ENCODE results near the gene FBXO8. TPM values are rescaled to one million over a fixed set of nuclear protein-coding genes. Genes with fewer than 3 reads are reported as not detected.

Gene FBXO8
- polyA plus RNA-seq, 1 of the 3 experiments (the other 2 are of a cell fraction) = 16.0 TPM

GRCh38 chr4:174324725-174325124, 41.3 kb upstream of the FBXO8 start:
- H3K27me3 ChIP-seq (ENCODE audit: insufficient read depth) = no peaks in the 10 kb centered on the region
- H3K9me3 ChIP-seq = no peaks in the 10 kb centered on the region
- no peak overlapping the region for H3K27ac ChIP-seq (ENCODE audit: low read depth in 2 of 2, low read length in 1 of 2)
- H3K9me2 ChIP-seq = no peaks in the 10 kb centered on the region
- H3K4me1 ChIP-seq (ENCODE audit: control insufficient read depth in 1 of 2, insufficient read depth in 2 of 2, low read depth in 1 of 2, low read length in 1 of 2) = peaks cover 0 to 2% of the 10 kb centered on the region in 2 experiments; a peak in 1 of 4 replicates
- H2AFZ ChIP-seq (ENCODE audit: low read depth) = no peak overlapping the region
- H3K4me2 ChIP-seq = no peak overlapping the region
- H3F3A ChIP-seq (replicated peaks; ENCODE audit: insufficient read depth) = peaks cover 6% of the 10 kb centered on the region
- TF ChIP-seq USF1 (IDR thresholded peaks at IDR 0.05; ENCODE audit: borderline replicate concordance, low read depth) = no peak
- TF ChIP-seq JUND (IDR thresholded peaks at IDR 0.05) = no peak
- no peak for TF ChIP-seq NFIC (IDR thresholded peaks at IDR 0.05; ENCODE audit: borderline replicate concordance)
- TF ChIP-seq GATA2 (CRISPR knock-in tag; IDR thresholded peaks at IDR 0.05) = no peak
- TF ChIP-seq MAX (IDR thresholded peaks at IDR 0.05; ENCODE audit: low read depth) = no peak
- TF ChIP-seq FOXM1 (IDR thresholded peaks at IDR 0.05; ENCODE audit: low read depth) = no peak
- TF ChIP-seq FOXJ3 (CRISPR knock-in tag; IDR thresholded peaks at IDR 0.05) = no peak
- no peak for TF ChIP-seq REST (IDR thresholded peaks at IDR 0.05; ENCODE audit: low read depth, low read length)
- TF ChIP-seq ZBTB33 (IDR thresholded peaks at IDR 0.05; ENCODE audit: borderline replicate concordance, low read depth) = no peak
- no peak for TF ChIP-seq IRF3 (IDR thresholded peaks at IDR 0.05; ENCODE audit: low read depth, low read length)
- TF ChIP-seq PBX3 (IDR thresholded peaks at IDR 0.05) = no peak
- no peak for TF ChIP-seq YY1 (IDR thresholded peaks at IDR 0.05; ENCODE audit: low read depth)
- TF ChIP-seq POLR2AphosphoS5 (IDR thresholded peaks at IDR 0.05; ENCODE audit: low read depth, low read length) = no peak
- peaks cover 0 to 4% of the 10 kb centered on the region in 2 experiments for H3K36me3 ChIP-seq (replicated peaks in 1 of 2; ENCODE audit: control insufficient read depth in 1 of 2, insufficient read depth in 2 of 2, low read length in 1 of 2)
- H3K9ac ChIP-seq = no peak overlapping the region
- CTCF ChIA-PET = no interaction called here
- H3K79me2 ChIP-seq (ENCODE audit: insufficient read depth) = no peaks in the 10 kb centered on the region
- WGBS (ENCODE audit: low lambda C conversion rate) = 85% methylated on average over 2 of the region's 2 CpGs
- POLR2A ChIA-PET = no interaction called here
- H3K4me3 ChIP-seq (ENCODE audit: low read depth in 2 of 2, low read length in 1 of 2) = no peak overlapping the region
- DNase-seq = no peak
- no peaks in the 10 kb centered on the region for H4K20me1 ChIP-seq (ENCODE audit: insufficient read depth)
